Measurements from ENCODE around the gene EFCC1.

EFCC1 gene

GRCh38 chr3:129014793-129015345 is 13.8 kb downstream of the EFCC1 start:
- DNase-seq (ENCODE audit: low read depth in 2 of 2), result no peak

- DNase-seq (ENCODE audit: low read depth in 2 of 2), result peak in 1 of 2 donors; percentile 37
These were observed 14.4 kb downstream of the EFCC1 start for GRCh38 chr3:129015388-129016105.

- DNase-seq (ENCODE audit: low read depth in 2 of 2), result peak in 1 of 2 donors; percentile 23
These were observed 15.2 kb downstream of the EFCC1 start for GRCh38 chr3:129016356-129016719.

GRCh38 chr3:129016720-129017483 is 15.8 kb downstream of the EFCC1 start:
- DNase-seq (ENCODE audit: low read depth in 2 of 2), result no peak

GRCh38 chr3:129017484-129017899 is 16.4 kb downstream of the EFCC1 start:
- no peak for DNase-seq (ENCODE audit: low read depth in 2 of 2)

GRCh38 chr3:129018271-129018670 is 17.2 kb downstream of the EFCC1 start:
- DNase-seq (ENCODE audit: low read depth in 2 of 2), result no peak

GRCh38 chr3:129018751-129019150 is 17.6 kb downstream of the EFCC1 start:
- no peak for DNase-seq (ENCODE audit: low read depth in 2 of 2)

GRCh38 chr3:129019266-129019665 is 18.2 kb downstream of the EFCC1 start:
- no peak for DNase-seq (ENCODE audit: low read depth in 2 of 2)

GRCh38 chr3:129020691-129021090 is 19.6 kb downstream of the EFCC1 start:
- DNase-seq (ENCODE audit: low read depth in 2 of 2), result no peak

- DNase-seq (ENCODE audit: low read depth in 2 of 2), result no peak
These were observed 20.0 kb downstream of the EFCC1 start for GRCh38 chr3:129021140-129021551.

GRCh38 chr3:129022114-129023007 is 21.3 kb downstream of the EFCC1 start:
- no peak for DNase-seq (ENCODE audit: low read depth in 2 of 2)

- no peak for DNase-seq (ENCODE audit: low read depth in 2 of 2)
These were observed 21.9 kb downstream of the EFCC1 start for GRCh38 chr3:129023008-129023358.

- DNase-seq (ENCODE audit: low read depth in 2 of 2), result no peak
These were observed 22.8 kb downstream of the EFCC1 start for GRCh38 chr3:129023909-129024308.

GRCh38 chr3:129025108-129025507 is 24.0 kb downstream of the EFCC1 start:
- no peak for DNase-seq (ENCODE audit: low read depth in 2 of 2)

GRCh38 chr3:129025691-129026435 is 24.8 kb downstream of the EFCC1 start:
- DNase-seq (ENCODE audit: low read depth in 2 of 2), result no peak

- peak; percentile 73 to 82 for DNase-seq (ENCODE audit: low read depth in 2 of 2)
These were observed 25.8 kb downstream of the EFCC1 start for GRCh38 chr3:129026728-129027543.

GRCh38 chr3:129027544-129027880 is 26.4 kb downstream of the EFCC1 start:
- DNase-seq (ENCODE audit: low read depth in 2 of 2), result no peak

GRCh38 chr3:129028866-129029265 is 27.8 kb downstream of the EFCC1 start:
- DNase-seq (ENCODE audit: low read depth in 2 of 2), result no peak

GRCh38 chr3:129030611-129031010 is 29.5 kb downstream of the EFCC1 start:
- DNase-seq (ENCODE audit: low read depth in 2 of 2), result no peak

- no peak for DNase-seq (ENCODE audit: low read depth in 2 of 2)
These were observed 30.5 kb downstream of the EFCC1 start for GRCh38 chr3:129031476-129032215.

Data from stimulated activated CD8-positive, alpha-beta memory T cell treated with anti-CD3 and anti-CD28 coated beads, Interleukin-2, amount 100 ng/mL, for 1 hour (primary cell).